NCI-H345 (cell line): ENCODE data around the gene RNF41.
"Not testable (repeated sequence)": the region's sequence is repeated elsewhere in the genome, so short reads cannot be mapped to it uniquely, and the experiment has no call there.

Source experiments
- DNase-seq: peaks from one replicate; lab custom pipeline; 2025; lab: John Stamatoyannopoulos, UW

Gene RNF41

GRCh38 chr12:56221757-56222530 is at the start of gene RNF41:
RNF41 (minus strand) TSS chr12:56221922; CDS start chr12:56214047, 7,875 bp downstream.
- peak; percentile 96 for DNase-seq

- DNase-seq: no peak
These were observed 49.3 kb upstream of the RNF41 start for GRCh38 chr12:56271031-56271430.

- no peak for DNase-seq
These were observed 45.8 kb upstream of the RNF41 start for GRCh38 chr12:56267443-56268071.

GRCh38 chr12:56266693-56267442 is 45.1 kb upstream of the RNF41 start, which contains the start of gene COQ10A:
COQ10A (plus strand) TSS chr12:56266942; CDS start chr12:56267119, 177 bp downstream.
- DNase-seq: peak; percentile 87

GRCh38 chr12:56266068-56266692 is 44.5 kb upstream of the RNF41 start:
- DNase-seq: not testable (repeated sequence)

- not testable (repeated sequence) for DNase-seq
These were observed 41.2 kb upstream of the RNF41 start for GRCh38 chr12:56262955-56263354.

- DNase-seq: no peak
These were observed 39.9 kb upstream of the RNF41 start for GRCh38 chr12:56261503-56262232.

- no peak for DNase-seq
These were observed 39.2 kb upstream of the RNF41 start for GRCh38 chr12:56260921-56261320.

- no peak for DNase-seq
These were observed 38.7 kb upstream of the RNF41 start for GRCh38 chr12:56260380-56260779.

- no peak for DNase-seq
These were observed 37.1 kb upstream of the RNF41 start for GRCh38 chr12:56258820-56259183.

- peak; percentile 83 for DNase-seq
These were observed 36.5 kb upstream of the RNF41 start, which contains the start of gene ANKRD52 for GRCh38 chr12:56258068-56258819. ANKRD52 (minus strand) TSS chr12:56258384; CDS start chr12:56258269, 115 bp downstream.

GRCh38 chr12:56257491-56258067 is 35.9 kb upstream of the RNF41 start:
- DNase-seq: peak; percentile 38

GRCh38 chr12:56257071-56257470 is 35.3 kb upstream of the RNF41 start:
- DNase-seq: no peak

GRCh38 chr12:56256326-56256960 is 34.7 kb upstream of the RNF41 start:
- DNase-seq: no peak

GRCh38 chr12:56255671-56256070 is 33.9 kb upstream of the RNF41 start:
- DNase-seq: no peak

GRCh38 chr12:56253091-56253490 is 31.4 kb upstream of the RNF41 start:
- DNase-seq: no peak

- no peak for DNase-seq
These were observed 30.9 kb upstream of the RNF41 start for GRCh38 chr12:56252649-56253048.

- DNase-seq: no peak
These were observed 27.0 kb upstream of the RNF41 start for GRCh38 chr12:56248711-56249110.

GRCh38 chr12:56247923-56248322 is 26.2 kb upstream of the RNF41 start:
- no peak for DNase-seq

- DNase-seq: no peak
These were observed 22.8 kb upstream of the RNF41 start for GRCh38 chr12:56244494-56244893.
